Mucosa of rectum (tissue), 2 donors: ENCODE data around the gene RPS4Y1.
"Not testable (repeated sequence)": the region's sequence is repeated elsewhere in the genome, so short reads cannot be mapped to it uniquely, and the experiment has no call there.

ENCODE experiments used
- H3K27ac ChIP-seq, 2 donors: one replicate each; pipeline ENCODE4 v1.7.0; 2013; ENCODE audit warnings: inconsistent platforms in 2 of 2, low read depth in 2 of 2, low read length in 2 of 2
- H3K27me3 ChIP-seq, 2 donors: one replicate each; pipeline ENCODE4 v1.7.0; 2013; ENCODE audit warnings: low read length in 2 of 2; ENCODE audit not compliant: control insufficient read depth in 2 of 2, insufficient read depth in 2 of 2
- H3K36me3 ChIP-seq, 2 donors: one replicate each; pipeline ENCODE4 v1.7.0; 2013; ENCODE audit warnings: low read length in 2 of 2; ENCODE audit not compliant: control insufficient read depth in 2 of 2, insufficient read depth in 2 of 2
- H3K4me1 ChIP-seq, 2 donors: one replicate each; pipeline ENCODE4 v1.7.0; 2013; ENCODE audit warnings: low read length in 2 of 2, mild to moderate bottlenecking in 1 of 2; ENCODE audit not compliant: control insufficient read depth in 2 of 2, insufficient read depth in 2 of 2
- H3K4me3 ChIP-seq, 2 donors: one replicate each; pipeline ENCODE4 v1.7.0; 2013; ENCODE audit warnings: low read length in 2 of 2
- H3K9ac ChIP-seq, 2 donors: one replicate each; pipeline ENCODE4 v1.7.0; 2013; ENCODE audit warnings: low read length in 2 of 2, low read depth in 1 of 2, mild to moderate bottlenecking in 1 of 2
- H3K9me3 ChIP-seq, 2 donors: one replicate each; pipeline ENCODE4 v1.7.0; 2013; ENCODE audit warnings: low read length in 2 of 2; ENCODE audit not compliant: control insufficient read depth in 2 of 2
- donor health status: healthy.
- donor health status: Normal muscosa, but diverticular disease.

The RPS4Y1 gene

DNA sequence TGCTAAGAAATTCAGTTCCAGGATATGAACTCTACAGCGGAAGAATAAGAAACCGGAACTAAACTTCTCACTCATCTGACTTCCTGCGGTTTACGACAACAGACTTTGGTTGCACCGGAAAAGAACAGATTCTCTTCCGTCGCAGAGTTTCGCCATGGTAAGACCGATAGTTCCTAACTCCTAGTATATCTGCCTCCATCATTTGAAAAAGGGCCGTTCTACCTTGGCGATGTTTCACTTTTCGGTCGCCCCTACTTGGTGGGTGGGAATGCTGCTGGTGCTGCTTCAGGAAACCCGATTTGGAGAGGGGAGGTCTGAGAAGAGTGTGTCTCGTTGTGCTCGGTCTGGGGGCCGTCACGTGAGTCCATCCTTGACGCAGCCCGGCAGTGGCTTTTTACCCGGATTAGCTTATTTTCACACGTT, at the start of gene RPS4Y1:
RPS4Y1 (plus strand) TSS at position 132 of the 423 bp plus-strand sequence; CDS start at position 155, 23 bp downstream.
- H3K4me1 ChIP-seq: no peaks in the 10 kb centered on the region
- no peaks in the 10 kb centered on the region for H3K36me3 ChIP-seq
- H3K9ac ChIP-seq: no peak within 1 kb of the TSS
- H3K27ac ChIP-seq: no peak within 1 kb of the TSS
- H3K27me3 ChIP-seq: no peaks in the 10 kb centered on the region
- H3K4me3 ChIP-seq: no peak within 1 kb of the TSS
- H3K9me3 ChIP-seq: no peaks in the 10 kb centered on the region

DNA sequence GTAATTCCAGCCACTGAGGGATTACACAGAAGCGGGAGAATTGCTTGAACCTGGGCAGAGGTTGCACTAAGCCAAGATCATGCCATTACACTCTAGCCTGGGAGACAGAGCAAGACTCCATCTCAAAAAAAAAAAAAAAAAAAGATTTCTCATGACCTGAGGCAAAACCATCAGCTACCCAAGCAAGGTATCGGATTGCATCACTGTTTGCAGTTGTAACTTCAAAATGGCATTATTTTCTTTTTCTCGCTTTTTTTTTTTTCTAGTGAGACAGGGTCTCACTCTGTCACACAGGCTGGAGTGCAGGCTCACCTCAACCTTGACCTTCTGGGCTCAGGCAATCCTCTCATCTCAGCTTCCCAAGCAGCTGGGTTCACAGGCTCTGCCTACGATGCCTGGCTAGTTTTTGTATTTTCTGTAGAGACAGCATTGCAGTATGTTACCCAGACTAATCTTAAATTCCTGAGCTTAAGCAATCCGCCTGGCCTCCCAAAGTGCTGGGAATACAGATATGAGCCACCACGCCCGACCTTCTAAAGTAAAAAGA, 44.4 kb upstream of the RPS4Y1 start:
- Histone ChIP-seq H3K27me3 (no peaks in the 10 kb centered on the region), H3K9me3 (no peaks in the 10 kb centered on the region), H3K27ac (no peak overlapping the region), H3K4me3 (no peak overlapping the region), H3K36me3 (no peaks in the 10 kb centered on the region), H3K9ac (no peak overlapping the region), H3K4me1 (no peaks in the 10 kb centered on the region)

DNA sequence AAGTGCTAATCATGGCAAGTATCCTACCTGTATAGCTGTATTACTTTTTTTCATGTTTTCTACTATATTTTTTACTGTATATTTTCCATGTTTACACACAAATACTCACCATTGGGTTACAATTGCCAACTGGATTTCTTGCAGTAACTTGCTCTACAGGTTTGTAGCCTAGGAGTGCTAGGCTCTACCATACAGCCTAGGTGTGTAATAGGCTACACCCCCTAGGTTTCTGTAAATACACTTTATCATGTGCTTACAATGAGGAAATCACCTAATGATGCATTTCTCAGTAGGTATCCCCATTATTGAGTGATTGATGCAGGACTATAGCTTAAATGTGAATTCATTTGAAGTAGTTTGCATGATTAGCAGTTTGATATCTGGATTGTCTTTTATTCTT, 43.4 kb upstream of the RPS4Y1 start:
- Histone ChIP-seq H3K4me1 (no peaks in the 10 kb centered on the region), H3K9me3 (no peaks in the 10 kb centered on the region), H3K27me3 (no peaks in the 10 kb centered on the region), H3K4me3 (no peak overlapping the region), H3K36me3 (no peaks in the 10 kb centered on the region), H3K27ac (no peak overlapping the region), H3K9ac (no peak overlapping the region)

DNA sequence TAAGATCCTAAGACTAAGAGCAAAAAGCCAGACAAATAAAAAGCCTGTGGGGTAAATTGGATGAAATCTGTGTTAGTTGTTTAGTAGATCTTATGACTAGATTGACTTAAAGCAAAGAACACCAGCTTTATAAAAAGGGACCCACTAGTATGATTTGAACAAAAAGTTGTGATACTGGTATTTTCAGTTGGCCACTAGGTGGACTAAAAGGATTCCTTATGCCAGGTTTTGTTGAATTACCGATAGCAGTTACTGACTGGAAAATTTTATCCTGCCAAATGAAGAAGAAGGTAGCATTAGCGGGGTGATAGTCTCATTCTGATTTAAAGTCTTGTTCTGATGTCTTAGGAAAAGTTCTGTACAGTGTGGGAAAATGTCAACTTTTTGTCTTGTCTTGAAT, 41.2 kb upstream of the RPS4Y1 start:
- Histone ChIP-seq H3K4me1 (no peaks in the 10 kb centered on the region), H3K27ac (no peak overlapping the region), H3K36me3 (no peaks in the 10 kb centered on the region)

DNA sequence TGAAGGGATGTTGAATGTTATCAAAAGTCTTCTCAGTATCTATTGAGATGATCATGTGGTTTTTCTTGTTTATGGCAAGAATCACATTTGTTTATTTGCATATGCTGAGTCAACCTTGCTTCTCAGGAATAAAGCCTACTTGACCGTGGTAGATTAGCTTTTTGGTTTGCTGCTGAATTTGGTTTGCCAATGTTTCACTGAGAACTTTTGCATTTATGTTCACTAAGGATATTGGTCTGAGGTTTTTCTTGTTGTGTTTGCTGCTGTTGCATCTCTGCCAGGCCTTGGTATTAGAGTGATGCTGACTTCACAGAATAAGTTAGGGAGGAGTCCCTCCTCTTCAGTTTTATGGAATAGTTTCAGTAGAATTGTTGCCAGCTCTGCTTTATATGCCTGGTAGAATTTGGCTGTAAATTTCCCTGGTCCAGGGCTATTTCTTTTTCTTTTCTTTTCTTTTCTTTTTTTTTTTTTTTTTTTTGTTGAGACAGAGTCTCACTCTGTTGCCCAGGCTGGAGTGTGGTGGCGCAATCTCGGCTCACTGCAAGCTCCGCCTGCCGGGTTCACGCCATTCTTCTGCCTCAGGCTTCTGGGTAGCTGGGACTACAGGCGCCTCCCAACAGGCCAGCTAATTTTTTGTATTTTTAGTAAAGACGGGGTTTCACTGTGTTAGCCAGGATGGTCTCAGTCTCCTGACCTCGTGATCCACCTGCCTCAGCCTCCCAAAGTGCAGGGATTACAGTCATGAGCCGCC, 24.1 kb upstream of the RPS4Y1 start:
- H3K9me3 ChIP-seq, H3K4me3 ChIP-seq, H3K27ac ChIP-seq, H3K4me1 ChIP-seq, H3K9ac ChIP-seq, H3K27me3 ChIP-seq, H3K36me3 ChIP-seq: not testable (repeated sequence)

More for the DNA sequence above, 41.2 kb upstream of the RPS4Y1 start:
- Histone ChIP-seq H3K27me3 (no peaks in the 10 kb centered on the region), H3K4me3 (no peak overlapping the region), H3K9ac (no peak overlapping the region), H3K9me3 (no peaks in the 10 kb centered on the region)

DNA sequence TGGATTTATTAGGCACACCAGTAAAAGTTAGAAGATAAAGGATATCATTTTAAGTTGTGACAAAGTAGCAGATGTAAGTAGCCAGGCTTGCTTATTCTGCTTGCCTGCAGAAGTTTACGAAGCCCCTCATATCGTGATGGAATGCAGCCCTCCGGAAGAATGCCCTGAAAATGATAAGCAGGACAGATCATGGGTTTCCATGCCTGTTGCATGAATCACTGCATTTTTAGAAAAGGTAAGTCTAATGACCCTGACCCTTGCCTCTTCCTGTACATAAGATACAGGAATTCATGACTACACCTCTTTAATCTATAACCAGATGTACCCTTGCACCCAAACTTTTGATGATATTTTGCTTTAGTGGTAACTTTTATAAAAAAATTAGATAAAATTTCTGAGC, 16.9 kb upstream of the RPS4Y1 start:
- no peaks in the 10 kb centered on the region for H3K36me3 ChIP-seq
- no peaks in the 10 kb centered on the region for H3K4me1 ChIP-seq
- H3K9me3 ChIP-seq: no peaks in the 10 kb centered on the region
- H3K9ac ChIP-seq: no peak overlapping the region
- no peak overlapping the region for H3K4me3 ChIP-seq
- H3K27ac ChIP-seq: no peak overlapping the region
- no peaks in the 10 kb centered on the region for H3K27me3 ChIP-seq

DNA sequence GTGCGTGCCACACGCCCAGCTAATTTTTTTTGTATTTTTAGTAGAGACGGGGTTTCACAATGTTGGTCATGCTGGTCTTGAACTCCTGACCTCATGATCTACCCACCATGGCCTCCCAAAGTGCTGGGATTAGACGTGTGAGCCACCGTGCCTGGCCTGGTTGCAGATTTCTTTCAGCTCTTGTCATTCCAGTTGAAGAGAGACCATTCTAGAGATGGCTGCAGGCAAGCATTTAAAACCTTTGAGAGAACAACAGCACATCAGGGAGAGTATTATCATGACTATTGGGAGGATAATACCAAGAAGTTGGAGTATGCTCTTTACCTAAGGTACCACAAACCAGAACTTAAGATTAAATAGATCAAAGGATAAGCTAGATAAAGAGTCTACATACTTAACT, 12.9 kb upstream of the RPS4Y1 start:
- H3K36me3 ChIP-seq: no peaks in the 10 kb centered on the region
- no peaks in the 10 kb centered on the region for H3K27me3 ChIP-seq
- H3K9ac ChIP-seq: no peak overlapping the region
- no peaks in the 10 kb centered on the region for H3K9me3 ChIP-seq
- no peak overlapping the region for H3K27ac ChIP-seq
- H3K4me1 ChIP-seq: no peaks in the 10 kb centered on the region
- no peak overlapping the region for H3K4me3 ChIP-seq

DNA sequence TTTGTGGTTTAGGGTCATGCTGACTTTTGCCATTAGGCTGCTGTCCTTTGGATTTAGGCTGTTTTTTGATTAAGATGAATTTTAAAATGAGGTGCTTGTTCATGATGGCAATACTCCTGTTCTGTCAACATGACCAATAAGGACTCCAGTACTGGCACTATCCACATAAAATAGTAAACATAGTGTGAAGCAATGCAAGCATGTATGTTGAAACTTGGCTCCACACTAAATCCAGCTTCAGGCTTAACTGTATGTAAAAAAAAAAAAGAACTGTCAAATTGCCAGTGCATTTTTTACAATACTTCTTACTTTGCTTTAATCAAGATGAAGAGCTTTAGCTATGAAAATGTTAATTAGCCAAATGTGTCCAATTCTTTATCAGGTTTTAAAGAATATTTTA, 6.2 kb upstream of the RPS4Y1 start:
- no peaks in the 10 kb centered on the region for H3K36me3 ChIP-seq

DNA sequence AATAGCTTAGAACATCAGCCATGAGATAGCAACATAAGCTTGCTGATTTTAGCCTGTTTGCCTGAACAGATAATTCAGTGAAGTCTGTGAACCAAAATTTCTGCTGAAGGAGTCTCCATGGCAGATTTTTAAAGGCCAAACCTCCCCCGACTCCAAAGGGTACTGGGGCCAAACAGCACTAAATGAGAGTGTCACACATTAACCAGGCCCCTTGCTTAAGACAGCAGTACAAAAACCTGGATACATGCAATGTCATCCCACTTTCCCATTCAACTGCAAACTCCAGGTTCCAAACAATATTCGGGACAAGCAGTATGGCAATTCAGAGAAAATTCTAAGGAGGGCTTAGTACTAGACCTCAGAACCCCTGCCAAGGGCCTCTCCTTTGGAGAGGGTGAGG, 4.3 kb upstream of the RPS4Y1 start:
- H3K36me3 ChIP-seq: no peaks in the 10 kb centered on the region
- H3K9ac ChIP-seq: no peak overlapping the region
- H3K27ac ChIP-seq: no peak overlapping the region
- no peaks in the 10 kb centered on the region for H3K27me3 ChIP-seq
- no peaks in the 10 kb centered on the region for H3K9me3 ChIP-seq
- H3K4me3 ChIP-seq: no peak overlapping the region
- no peaks in the 10 kb centered on the region for H3K4me1 ChIP-seq

More for the DNA sequence above, 6.2 kb upstream of the RPS4Y1 start:
- Histone ChIP-seq H3K4me3 (no peak overlapping the region), H3K4me1 (no peaks in the 10 kb centered on the region), H3K9me3 (no peaks in the 10 kb centered on the region), H3K27ac (no peak overlapping the region), H3K9ac (no peak overlapping the region), H3K27me3 (no peaks in the 10 kb centered on the region)

DNA sequence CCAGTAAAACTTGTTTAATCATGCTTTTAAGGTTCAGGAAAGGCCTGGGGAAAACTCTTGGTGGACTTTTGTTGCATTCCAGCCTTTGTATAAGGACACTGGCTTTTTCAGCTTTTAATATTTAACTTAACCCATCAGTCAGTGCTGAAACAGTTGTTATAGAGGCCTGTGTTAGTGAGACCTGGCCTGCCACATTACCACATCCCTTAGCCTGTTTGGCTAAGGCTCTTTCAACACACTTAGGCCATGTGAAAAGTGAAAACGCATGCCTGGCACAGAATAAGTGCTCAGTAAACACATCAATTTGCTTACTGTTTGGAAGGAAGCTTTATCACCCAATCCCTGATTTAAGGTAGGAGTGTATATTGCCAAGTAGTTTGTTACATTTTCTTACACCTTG, 3.5 kb upstream of the RPS4Y1 start:
- Histone ChIP-seq H3K9me3 (no peaks in the 10 kb centered on the region), H3K27me3 (no peaks in the 10 kb centered on the region), H3K9ac (no peak overlapping the region), H3K36me3 (no peaks in the 10 kb centered on the region), H3K27ac (no peak overlapping the region), H3K4me1 (no peaks in the 10 kb centered on the region), H3K4me3 (no peak overlapping the region)
